Measurements from ENCODE around the gene CXCL10.
"Not testable (repeated sequence)": the region's sequence is repeated elsewhere in the genome, so short reads cannot be mapped to it uniquely, and the experiment has no call there.

The CXCL10 gene

GRCh38 chr4:76028350-76028765 is 5.1 kb upstream of the CXCL10 start:
- DNase-seq (ENCODE audit: low spot score), result peak; percentile 28

- DNase-seq (ENCODE audit: low spot score), result no peak
Measured at GRCh38 chr4:76024065-76024464, 768 bp upstream of the CXCL10 start.

DNA sequence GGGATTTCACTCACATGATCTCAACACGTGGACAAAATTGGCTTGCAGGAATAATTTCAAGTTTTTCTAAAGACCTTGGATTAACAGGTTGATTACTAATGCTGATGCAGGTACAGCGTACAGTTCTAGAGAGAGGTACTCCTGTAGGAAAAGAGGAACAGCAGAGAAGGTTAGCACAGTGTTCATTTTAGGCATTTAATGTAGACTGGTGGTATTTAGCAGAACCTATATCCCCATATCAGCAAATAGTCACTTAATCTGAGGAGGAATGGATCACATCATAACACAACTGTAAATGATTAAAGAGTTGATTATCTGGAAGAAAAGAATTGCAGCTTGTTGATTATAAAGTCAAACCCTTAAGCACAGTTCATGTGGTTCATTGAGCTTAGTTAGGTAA is 620 bp downstream of the CXCL10 start:
- no peak for DNase-seq (ENCODE audit: low spot score)

DNA sequence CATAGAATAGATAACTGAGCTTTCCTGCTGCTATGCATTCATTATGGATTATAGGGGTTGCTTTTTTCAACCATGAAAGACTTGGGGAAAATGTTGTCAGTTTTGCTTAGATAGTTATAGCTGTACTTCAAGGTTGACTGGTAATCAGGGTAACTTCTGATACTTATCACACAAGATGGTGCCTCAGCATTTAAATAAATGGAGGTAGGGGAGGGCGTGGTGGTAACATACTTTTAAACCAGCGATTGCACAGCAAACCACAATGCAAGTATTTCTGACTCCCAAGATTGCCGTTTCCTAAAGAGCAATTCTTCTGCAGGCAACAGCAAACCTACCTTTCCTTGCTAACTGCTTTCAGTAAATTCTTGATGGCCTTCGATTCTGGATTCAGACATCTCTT is 1.3 kb downstream of the CXCL10 start:
- no peak for DNase-seq (ENCODE audit: low spot score)

DNA sequence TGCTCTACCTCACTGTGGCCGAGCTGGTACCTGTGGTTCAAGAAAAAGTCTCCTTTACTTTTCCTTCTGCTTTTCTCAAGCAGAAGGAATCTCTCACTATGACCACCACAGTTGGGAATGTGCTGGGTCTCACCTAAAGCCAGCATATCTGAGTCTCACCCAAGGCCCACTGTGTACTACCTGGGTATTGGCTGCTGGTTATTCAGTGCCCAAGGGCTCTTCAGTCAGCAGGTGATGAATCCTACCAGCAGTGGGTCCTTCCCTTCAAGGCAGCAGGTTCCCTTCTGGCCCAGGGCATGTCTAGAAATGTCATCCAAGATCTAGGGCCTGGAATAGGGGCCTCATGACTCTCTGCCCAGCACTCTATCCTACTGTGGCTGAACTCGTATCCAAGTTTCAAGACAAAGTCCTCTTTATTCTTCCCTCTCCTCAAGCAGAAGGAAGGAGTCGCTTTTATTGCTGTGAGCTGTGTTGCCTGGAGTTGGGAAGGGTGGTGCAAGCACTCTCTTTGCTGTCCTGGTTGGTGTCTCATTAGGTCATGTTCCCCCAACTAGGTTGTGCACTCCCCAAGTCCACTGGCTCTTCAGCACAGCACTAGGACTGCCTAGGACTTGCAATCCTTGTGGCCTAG is 6.1 kb downstream of the CXCL10 start:
- DNase-seq (ENCODE audit: low spot score), result no peak

DNA sequence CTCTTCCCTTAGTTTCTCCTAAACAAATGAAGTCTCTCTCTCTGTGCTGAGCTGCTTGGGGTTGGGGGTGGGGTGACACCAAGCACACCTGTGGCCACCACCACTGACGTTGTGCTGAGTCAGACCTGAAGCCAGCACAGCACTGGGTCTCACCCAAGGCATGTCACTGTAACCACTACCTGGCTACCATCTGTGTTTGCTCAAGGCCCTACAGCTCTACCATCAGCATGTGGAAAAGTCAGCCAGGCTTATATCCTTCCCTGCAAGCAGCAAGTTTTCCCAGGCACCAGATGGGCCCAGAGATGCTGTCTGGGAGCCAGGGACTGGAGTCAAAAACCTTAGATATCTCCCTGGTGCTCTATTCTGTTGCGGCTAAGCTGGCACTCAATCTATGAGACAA is 6.9 kb downstream of the CXCL10 start:
- no peak for DNase-seq (ENCODE audit: low spot score)

DNA sequence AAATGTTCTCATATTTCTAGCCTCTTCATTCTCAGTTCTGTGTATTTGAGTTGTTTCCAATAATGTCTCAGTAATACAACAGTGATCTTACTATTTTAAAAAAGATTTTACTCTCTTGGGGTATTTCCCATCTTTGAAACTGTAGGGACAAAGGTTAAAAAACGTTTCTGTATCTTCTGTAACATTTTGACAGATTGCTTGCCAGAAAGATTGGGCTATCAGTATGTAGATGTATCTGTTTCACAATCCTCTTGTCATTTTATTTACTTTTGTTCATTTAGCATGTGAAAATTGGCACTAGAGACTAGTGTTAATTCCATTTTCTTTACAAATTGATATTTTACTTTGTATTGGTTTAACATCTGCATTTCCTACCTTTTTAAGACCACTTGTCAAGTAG is 9.8 kb downstream of the CXCL10 start:
- no peak for DNase-seq (ENCODE audit: low spot score)

DNA sequence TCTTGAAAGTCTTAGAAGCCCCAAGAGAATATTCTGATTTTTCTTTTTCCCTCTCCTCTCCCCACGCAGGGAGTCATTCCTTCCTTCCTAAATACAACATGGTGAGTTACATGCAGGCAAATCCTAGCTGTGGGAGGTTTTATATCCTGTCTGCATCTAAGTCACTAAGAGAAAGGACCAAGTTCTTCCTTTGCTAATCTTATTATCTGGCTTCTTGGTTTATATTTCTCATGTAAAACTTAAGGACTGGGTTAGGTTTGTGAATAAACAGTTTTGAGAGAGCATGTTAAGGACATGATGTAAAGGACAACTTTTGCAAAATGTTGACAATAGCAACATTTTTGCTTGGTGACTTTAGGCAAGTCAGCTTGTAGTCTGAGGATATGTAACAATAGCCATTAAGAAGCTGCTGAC is 10.9 kb downstream of the CXCL10 start:
- no peak for DNase-seq (ENCODE audit: low spot score)

GRCh38 chr4:76011700-76012387 is 11.5 kb downstream of the CXCL10 start:
- no peak for DNase-seq (ENCODE audit: low spot score)

GRCh38 chr4:76011018-76011670 is 12.2 kb downstream of the CXCL10 start:
- DNase-seq (ENCODE audit: low spot score), result no peak

GRCh38 chr4:76010576-76010975 is 12.7 kb downstream of the CXCL10 start:
- no peak for DNase-seq (ENCODE audit: low spot score)

DNA sequence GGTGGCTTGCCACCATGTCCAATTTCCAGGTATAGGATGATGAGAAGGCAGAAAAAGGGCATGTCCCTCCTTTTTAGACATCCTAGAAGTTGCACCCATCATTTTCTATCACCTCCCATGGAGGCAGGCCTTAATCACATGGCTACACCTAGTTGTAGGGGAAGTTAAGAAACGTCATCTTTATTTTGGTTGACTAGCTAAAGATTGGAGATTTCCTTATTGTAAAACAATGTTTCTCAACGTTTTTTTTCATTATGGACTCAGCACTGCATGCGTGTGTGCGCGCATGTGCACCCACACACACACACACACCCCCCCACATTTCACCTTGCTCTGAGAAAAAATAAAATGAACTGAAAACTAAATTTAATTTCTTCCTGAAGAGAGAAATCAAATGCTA is 14.0 kb downstream of the CXCL10 start:
- no peak for DNase-seq (ENCODE audit: low spot score)

DNA sequence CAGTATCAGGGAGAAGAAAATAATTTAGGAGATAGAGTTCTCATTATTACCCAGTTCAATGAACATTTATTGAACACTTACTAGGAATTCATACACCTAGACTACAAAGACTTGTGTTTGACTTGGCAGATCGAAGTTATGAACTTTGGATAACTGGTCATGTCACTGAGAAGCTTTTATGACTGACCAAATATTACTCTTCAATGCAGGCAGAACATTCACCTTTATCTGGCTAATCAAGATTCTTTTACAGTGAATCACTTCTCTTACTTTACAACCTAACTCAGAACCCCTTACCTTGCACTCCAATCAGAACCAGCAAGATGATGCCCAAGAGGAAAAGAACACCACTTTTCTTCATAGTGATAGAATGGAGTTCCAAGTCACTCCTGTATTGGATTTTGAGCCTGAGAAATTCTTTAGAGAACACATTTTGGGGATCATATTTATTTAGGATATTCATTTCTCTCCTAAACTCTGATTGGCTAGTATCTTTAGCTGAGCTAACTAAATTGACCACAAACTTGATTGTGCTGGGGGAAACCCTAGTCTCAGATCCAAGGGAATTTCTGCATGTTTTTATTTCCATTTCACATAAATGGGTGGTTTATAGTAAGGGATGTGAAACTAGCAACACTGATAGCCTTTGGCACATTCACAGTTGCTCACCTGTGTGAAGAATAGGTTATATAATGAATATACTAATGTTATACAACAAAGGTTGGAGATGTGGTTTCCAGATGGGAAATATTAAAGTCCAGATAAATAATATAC is 16.0 kb downstream of the CXCL10 start, which contains the start of gene CXCL9:
Gene CXCL9 (minus strand): TSS at position 421 of the 774 bp plus-strand sequence. CDS start 60 bp downstream, at position 361.
- DNase-seq (ENCODE audit: low spot score), result no peak

GRCh38 chr4:76003620-76004019 is 19.7 kb downstream of the CXCL10 start:
- no peak for DNase-seq (ENCODE audit: low spot score)

GRCh38 chr4:76003035-76003434 is 20.3 kb downstream of the CXCL10 start:
- DNase-seq (ENCODE audit: low spot score), result no peak

DNA sequence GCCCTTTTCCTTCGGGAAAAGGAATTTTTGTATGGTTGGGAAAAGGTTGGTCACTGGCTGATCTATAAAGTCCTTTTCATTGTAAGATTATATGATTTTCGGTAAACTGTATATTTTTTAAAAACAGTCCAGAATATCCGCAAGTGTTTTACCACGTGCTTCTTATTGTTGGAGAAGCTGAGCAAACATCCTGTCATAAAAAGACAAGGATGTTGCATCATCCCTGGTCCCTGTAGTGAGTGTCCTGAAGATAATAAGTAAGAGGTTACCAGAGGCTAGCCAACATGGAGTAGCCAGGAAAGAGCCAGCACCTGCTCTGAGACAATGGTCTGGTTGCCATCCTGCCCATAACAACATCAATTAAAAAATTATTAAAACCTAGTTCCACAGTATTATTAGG is 21.1 kb downstream of the CXCL10 start:
- no peak for DNase-seq (ENCODE audit: low spot score)

DNA sequence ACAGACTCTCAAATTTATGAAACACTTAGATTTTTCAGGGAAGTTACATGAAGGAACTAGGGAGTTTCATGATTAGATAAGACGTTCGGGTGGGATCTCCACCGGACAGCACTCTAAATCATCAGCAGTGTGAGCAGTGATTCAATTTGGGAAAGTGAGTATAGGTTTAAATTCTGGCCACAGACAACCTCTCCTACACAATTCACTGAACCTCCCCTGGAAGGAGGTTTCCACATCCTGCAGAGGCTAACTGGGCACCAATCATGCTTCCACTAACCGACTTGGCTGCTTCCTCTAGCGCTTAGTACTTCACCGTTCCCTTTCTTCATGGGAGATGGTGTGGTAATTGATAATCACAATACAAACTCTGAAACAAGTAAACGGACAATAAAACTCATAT is 21.6 kb downstream of the CXCL10 start:
- no peak for DNase-seq (ENCODE audit: low spot score)

- DNase-seq (ENCODE audit: low spot score), result no peak
Measured at GRCh38 chr4:76000279-76000678, 23.0 kb downstream of the CXCL10 start.

- DNase-seq (ENCODE audit: low spot score), result not testable (repeated sequence)
Measured at GRCh38 chr4:75998525-75999147, 24.7 kb downstream of the CXCL10 start.

GRCh38 chr4:75997946-75998345 is 25.4 kb downstream of the CXCL10 start:
- no peak for DNase-seq (ENCODE audit: low spot score)

GRCh38 chr4:75997081-75997480 is 26.2 kb downstream of the CXCL10 start:
- no peak for DNase-seq (ENCODE audit: low spot score)

GRCh38 chr4:75995727-75996126 is 27.6 kb downstream of the CXCL10 start:
- peak; percentile 49 for DNase-seq (ENCODE audit: low spot score)
